GM19238 (cell line): ENCODE data around the gene OR10A2.
"Not testable (repeated sequence)": the region's sequence is repeated elsewhere in the genome, so short reads cannot be mapped to it uniquely, and the experiment has no call there.

Source experiments
- DNase-seq: peaks from one replicate; pipeline ENCODE4 v3.0.0; 2011; ENCODE audit warnings: low spot score; ENCODE audit not compliant: insufficient read length

Gene OR10A2

GRCh38 chr11:6862961-6863360 is at the start of gene OR10A2:
TSS of gene OR10A2 (plus strand) at chr11:6863057. CDS start at chr11:6869755, 6,698 bp downstream.
- no peak for DNase-seq

GRCh38 chr11:6813656-6814055 is 49.2 kb upstream of the OR10A2 start:
- no peak for DNase-seq

GRCh38 chr11:6817694-6818093 is 45.2 kb upstream of the OR10A2 start:
- no peak for DNase-seq

GRCh38 chr11:6818967-6819366 is 43.9 kb upstream of the OR10A2 start:
- DNase-seq, result no peak

- DNase-seq, result no peak
These were observed 38.6 kb upstream of the OR10A2 start for GRCh38 chr11:6824136-6824823.

GRCh38 chr11:6825231-6825744 is 37.6 kb upstream of the OR10A2 start:
- no peak for DNase-seq

GRCh38 chr11:6828103-6828502 is 34.8 kb upstream of the OR10A2 start:
- no peak for DNase-seq

GRCh38 chr11:6833356-6833755 is 29.5 kb upstream of the OR10A2 start:
- no peak for DNase-seq

- no peak for DNase-seq
These were observed 28.8 kb upstream of the OR10A2 start for GRCh38 chr11:6834021-6834420.

- no peak for DNase-seq
These were observed 21.2 kb upstream of the OR10A2 start for GRCh38 chr11:6841694-6842093.

- no peak for DNase-seq
These were observed 19.2 kb upstream of the OR10A2 start for GRCh38 chr11:6843670-6844069.

- DNase-seq, result no peak
These were observed 18.5 kb upstream of the OR10A2 start for GRCh38 chr11:6844356-6844755.

GRCh38 chr11:6845383-6845782 is 17.5 kb upstream of the OR10A2 start, which contains the start of gene OR10A5:
TSS of gene OR10A5 (plus strand) at chr11:6845683. CDS start at chr11:6845683, 0 bp downstream.
- no peak for DNase-seq

- DNase-seq, result no peak
These were observed 12.3 kb upstream of the OR10A2 start for GRCh38 chr11:6850526-6850925.

- not testable (repeated sequence) for DNase-seq
These were observed 8.1 kb upstream of the OR10A2 start for GRCh38 chr11:6854801-6855200.

GRCh38 chr11:6855971-6856541 is 6.8 kb upstream of the OR10A2 start:
- DNase-seq, result no peak

GRCh38 chr11:6856871-6857270 is 6.0 kb upstream of the OR10A2 start:
- no peak for DNase-seq

GRCh38 chr11:6864438-6864837 is 1.6 kb downstream of the OR10A2 start:
- DNase-seq, result no peak

GRCh38 chr11:6871278-6871677 is 8.4 kb downstream of the OR10A2 start:
- no peak for DNase-seq

GRCh38 chr11:6875761-6876160 is 12.9 kb downstream of the OR10A2 start:
- DNase-seq, result no peak

GRCh38 chr11:6876325-6876724 is 13.5 kb downstream of the OR10A2 start, which contains the start of gene OR10A4:
TSS of gene OR10A4 (plus strand) at chr11:6876625. CDS start at chr11:6876648, 23 bp downstream.
- DNase-seq, result no peak

- DNase-seq, result no peak
These were observed 14.1 kb downstream of the OR10A2 start for GRCh38 chr11:6876914-6877313.

GRCh38 chr11:6882751-6883150 is 19.9 kb downstream of the OR10A2 start:
- no peak for DNase-seq
